Measurements from ENCODE around the gene RASA2. TPM values are rescaled to one million over a fixed set of nuclear protein-coding genes. Genes with fewer than 3 reads are reported as not detected.

The RASA2 gene
- total RNA-seq, 1 experiment from 2014 or later = 26.7 TPM

GRCh38 chr3:141540531-141540930, 53.7 kb downstream of the RASA2 start:
- TF ChIP-seq CTCF (IDR thresholded peaks at IDR 0.05; ENCODE audit: insufficient read depth in 1 of 2, low read depth in 1 of 2, low read length in 1 of 2, severe bottlenecking in 1 of 2, unreplicated experiment in 1 of 2) = no peak
- H3K4me3 ChIP-seq (ENCODE audit: low read depth, low read length) = no peak overlapping the region
- H3K36me3 Mint-ChIP-seq (ENCODE audit: insufficient read depth, unreplicated experiment) = peaks cover 54% of the 10 kb centered on the region
- intact Hi-C loops (cut with micrococcal nuclease; ENCODE audit: unreplicated experiment) = no loop called here
- peaks cover 16% of the 10 kb centered on the region for H3K9me3 Mint-ChIP-seq (ENCODE audit: unreplicated experiment)
- H3K4me1 ChIP-seq = 0 out of 2 replicates have a peak, but pooled peaks cover 4% of the 10 kb centered on the region
- no peak for DNase-seq
- no TSS peak for BruUV-seq (replicated peaks)
- H3K4me1 Mint-ChIP-seq (ENCODE audit: low read depth, unreplicated experiment) = no peaks in the 10 kb centered on the region
- no peaks in the 10 kb centered on the region for H3K9me3 ChIP-seq
- H3K36me3 ChIP-seq (ENCODE audit: control insufficient read depth, insufficient read depth, low read length) = peaks cover 1% of the 10 kb centered on the region; the same call in 1 of the 2 replicates
- no peaks in the 10 kb centered on the region for H3K27me3 ChIP-seq (replicated peaks; ENCODE audit: control insufficient read depth, insufficient read depth, low read length)
- no peaks in the 10 kb centered on the region for H3K27me3 Mint-ChIP-seq (ENCODE audit: insufficient read depth, unreplicated experiment)
- ChIA-PET CTCF (interaction anchor here (0.9 kb wide), 1 partner anchor 335 kb away, joined by 3 read pairs; no protein-coding TSS in a partner anchor), POLR2A (no interaction called here)
- H3K27ac Mint-ChIP-seq (ENCODE audit: unreplicated experiment) = no peak overlapping the region
- H3K4me3 Mint-ChIP-seq (ENCODE audit: unreplicated experiment) = no peak overlapping the region

GRCh38 chr3:141542202-141542969, 55.6 kb downstream of the RASA2 start:
- Histone ChIP-seq H3K4me1 (0 out of 2 replicates have a peak, but pooled peaks cover under 1% of the 10 kb centered on the region), H3K36me3 (ENCODE audit: control insufficient read depth, insufficient read depth, low read length) (no peaks in the 10 kb centered on the region), H3K4me3 (ENCODE audit: low read depth, low read length) (no peak overlapping the region), H3K9me3 (peaks cover 3% of the 10 kb centered on the region; the same call in 1 of the 2 replicates), H3K27me3 (replicated peaks; ENCODE audit: control insufficient read depth, insufficient read depth, low read length) (no peaks in the 10 kb centered on the region)
- Mint-ChIP-seq H3K4me1 (ENCODE audit: low read depth, unreplicated experiment) (no peaks in the 10 kb centered on the region), H3K27ac (ENCODE audit: unreplicated experiment) (no peak overlapping the region), H3K27me3 (ENCODE audit: insufficient read depth, unreplicated experiment) (no peaks in the 10 kb centered on the region), H3K4me3 (ENCODE audit: unreplicated experiment) (no peak overlapping the region), H3K36me3 (ENCODE audit: insufficient read depth, unreplicated experiment) (peaks cover 57% of the 10 kb centered on the region), H3K9me3 (ENCODE audit: unreplicated experiment) (peaks cover 26% of the 10 kb centered on the region)
- no TSS peak for BruUV-seq (replicated peaks)
- no peak for DNase-seq
- TF ChIP-seq CTCF (IDR thresholded peaks at IDR 0.05; ENCODE audit: insufficient read depth in 1 of 2, low read depth in 1 of 2, low read length in 1 of 2, severe bottlenecking in 1 of 2, unreplicated experiment in 1 of 2) = no peak
- CTCF ChIA-PET = no interaction called here
- intact Hi-C loops (cut with micrococcal nuclease; ENCODE audit: unreplicated experiment) = no loop called here
- POLR2A ChIA-PET = no interaction called here

- intact Hi-C loops (cut with micrococcal nuclease; ENCODE audit: unreplicated experiment) = no loop called here
- Histone ChIP-seq H3K4me1 (no peaks in the 10 kb centered on the region), H3K27me3 (replicated peaks; ENCODE audit: control insufficient read depth, insufficient read depth, low read length) (no peaks in the 10 kb centered on the region), H3K4me3 (ENCODE audit: low read depth, low read length) (no peak overlapping the region), H3K36me3 (ENCODE audit: control insufficient read depth, insufficient read depth, low read length) (no peaks in the 10 kb centered on the region), H3K9me3 (peaks cover 3% of the 10 kb centered on the region; the same call in 1 of the 2 replicates)
- H3K36me3 Mint-ChIP-seq (ENCODE audit: insufficient read depth, unreplicated experiment) = peaks cover 60% of the 10 kb centered on the region
- no peak overlapping the region for H3K4me3 Mint-ChIP-seq (ENCODE audit: unreplicated experiment)
- no peak for DNase-seq
- no peak overlapping the region for H3K27ac Mint-ChIP-seq (ENCODE audit: unreplicated experiment)
- no peaks in the 10 kb centered on the region for H3K4me1 Mint-ChIP-seq (ENCODE audit: low read depth, unreplicated experiment)
- POLR2A ChIA-PET = no interaction called here
- CTCF ChIA-PET = no interaction called here
- H3K27me3 Mint-ChIP-seq (ENCODE audit: insufficient read depth, unreplicated experiment) = no peaks in the 10 kb centered on the region
- no TSS peak for BruUV-seq (replicated peaks)
- peaks cover 26% of the 10 kb centered on the region for H3K9me3 Mint-ChIP-seq (ENCODE audit: unreplicated experiment)
- TF ChIP-seq CTCF (IDR thresholded peaks at IDR 0.05; ENCODE audit: insufficient read depth in 1 of 2, low read depth in 1 of 2, low read length in 1 of 2, severe bottlenecking in 1 of 2, unreplicated experiment in 1 of 2) = peak in 1 of 2 experiments; percentile 25
These were observed 56.2 kb downstream of the RASA2 start for GRCh38 chr3:141542989-141543388.

Data from Caco-2 (cell line).